Measurements from ENCODE around the gene IDS. TPM values are rescaled to one million over a fixed set of nuclear protein-coding genes. Genes with fewer than 3 reads are reported as not detected.
"Not testable (repeated sequence)": the region's sequence is repeated elsewhere in the genome, so short reads cannot be mapped to it uniquely, and the experiment has no call there.

Gene IDS
- total RNA-seq, 1 experiment from 2014 or later = 39.2 TPM

DNA sequence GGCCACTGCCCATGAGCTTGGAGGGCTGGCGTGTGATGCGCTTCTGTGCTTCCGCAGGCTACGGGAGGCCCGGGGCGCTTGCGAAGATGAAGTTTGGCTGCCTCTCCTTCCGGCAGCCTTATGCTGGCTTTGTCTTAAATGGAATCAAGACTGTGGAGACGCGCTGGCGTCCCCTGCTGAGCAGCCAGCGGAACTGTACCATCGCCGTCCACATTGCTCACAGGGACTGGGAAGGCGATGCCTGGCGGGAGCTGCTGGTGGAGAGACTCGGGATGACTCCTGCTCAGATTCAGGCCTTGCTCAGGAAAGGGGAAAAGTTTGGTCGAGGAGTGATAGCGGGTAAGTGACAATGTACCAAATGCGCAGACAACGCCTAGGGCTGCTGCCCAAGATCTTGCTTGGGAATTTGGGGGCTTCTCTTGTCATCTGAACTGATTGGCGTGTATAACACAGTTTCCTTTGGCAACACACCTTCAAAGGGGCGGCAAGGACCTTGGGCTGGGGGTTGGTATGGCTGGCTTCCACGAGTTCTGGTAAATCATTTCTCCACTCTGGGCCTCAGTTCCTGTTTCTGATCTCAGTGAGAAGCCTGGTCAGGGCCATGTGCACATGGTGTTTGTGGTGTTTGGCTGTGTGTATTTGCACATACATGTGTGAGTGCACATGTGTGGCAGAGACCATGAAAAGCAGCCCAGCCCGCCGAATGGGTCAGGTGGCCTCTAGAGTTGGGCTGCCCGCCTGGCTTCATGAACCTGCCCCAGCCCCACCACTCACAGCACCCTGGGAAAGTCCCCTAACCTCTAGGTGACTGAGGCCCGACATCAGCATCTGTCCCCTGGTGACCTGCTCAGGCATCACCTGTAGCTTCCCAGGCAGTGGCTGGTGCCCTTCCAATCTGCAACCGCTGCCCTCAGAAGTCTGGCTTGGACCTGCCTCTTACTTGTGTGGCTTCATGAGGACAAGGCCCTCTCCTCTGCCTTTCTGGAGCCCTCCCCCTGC is 40.7 kb upstream of the IDS start:
- not testable (repeated sequence) for H2BK120ac ChIP-seq (ENCODE audit: low read depth, low read length, poor library complexity, severe bottlenecking); H2AK5ac ChIP-seq (ENCODE audit: insufficient read length, low read length); H3K9me3 ChIP-seq (ENCODE audit: control insufficient read depth, low read depth, low read length); H3K27ac ChIP-seq (ENCODE audit: insufficient read length, low read depth, low read length); H3K27ac Mint-ChIP-seq; H3K23me2 ChIP-seq (ENCODE audit: insufficient read length, low read depth, low read length, poor library complexity, severe bottlenecking); H3K79me2 ChIP-seq (ENCODE audit: insufficient read depth, low read length); H3K27me3 ChIP-seq (ENCODE audit: insufficient read depth, low read length); H3K4ac ChIP-seq (ENCODE audit: low read depth, low read length); H3K36me3 Mint-ChIP-seq (ENCODE audit: insufficient read depth in 1 of 3, low read depth in 3 of 3); H2BK15ac ChIP-seq (ENCODE audit: low read depth, low read length); H3K14ac ChIP-seq (ENCODE audit: insufficient read depth, low read length); H3K23ac ChIP-seq (ENCODE audit: insufficient read length, low read depth, low read length); H3K9ac ChIP-seq (ENCODE audit: extremely low read depth, insufficient read length, low read length); H3K4me1 ChIP-seq (ENCODE audit: insufficient read depth, low read length); H4K5ac ChIP-seq (ENCODE audit: insufficient read length, low read depth, low read length); H2AFZ ChIP-seq (ENCODE audit: low read length); H2BK20ac ChIP-seq (ENCODE audit: low read depth, low read length, poor library complexity, severe bottlenecking); H2BK5ac ChIP-seq (ENCODE audit: insufficient read length, low read length); H2BK12ac ChIP-seq (ENCODE audit: insufficient read length, low read depth, low read length); H4K91ac ChIP-seq (ENCODE audit: insufficient read length, low read depth, low read length); H4K8ac ChIP-seq (replicated peaks; ENCODE audit: insufficient read length, low read depth, low read length); H3K56ac ChIP-seq (ENCODE audit: insufficient read length, low read depth, low read length); H3K18ac ChIP-seq (ENCODE audit: insufficient read length, low read depth, low read length); H4K20me1 ChIP-seq (ENCODE audit: control insufficient read depth, insufficient read depth, insufficient read length); H3T11ph ChIP-seq (ENCODE audit: low read length); H3K4me1 Mint-ChIP-seq; H3K27me3 Mint-ChIP-seq (ENCODE audit: low read depth); H3K4me2 ChIP-seq (ENCODE audit: insufficient read depth, insufficient read length, low read length); H3K4me3 Mint-ChIP-seq; H3K79me1 ChIP-seq (ENCODE audit: insufficient read depth, low read depth, low read length, poor library complexity, severe bottlenecking)
- peaks cover 17 to 20% of the 10 kb centered on the region in 2 experiments; a peak in 4 of 5 replicates for H3K9me3 Mint-ChIP-seq
- peak; percentile 56 for TF ChIP-seq CTCF (conservative IDR thresholded peaks at IDR 0.05)
- no CpG with 5 or more reads among the region's 29 CpGs for WGBS (ENCODE audit: extremely low coverage, insufficient read length, low lambda C conversion rate)
- DNase-seq = peak; percentile 71
